Gastroesophageal sphincter (tissue), 3 donors: Measurements from ENCODE around the gene G6PC3.

Source experiments
- CTCF ChIP-seq, 4 experiments: fragments of 200-600 bp in 2 of 4; fragments of 450-650 bp in 2 of 4; sonication (generic) in 1 of 4; IDR thresholded peaks; one replicate each; pipeline ENCODE4 v1.5.1; 2017 to 2019; ENCODE audit warnings: antibody characterized with exemption in 4 of 4, mild to moderate bottlenecking in 2 of 4, moderate library complexity in 2 of 4
- POLR2AphosphoS5 ChIP-seq: sonication (generic); formaldehyde crosslinking; IDR thresholded peaks from one replicate; pipeline ENCODE4 v1.6.1; 2017; ENCODE audit warnings: antibody characterized with exemption

DNA sequence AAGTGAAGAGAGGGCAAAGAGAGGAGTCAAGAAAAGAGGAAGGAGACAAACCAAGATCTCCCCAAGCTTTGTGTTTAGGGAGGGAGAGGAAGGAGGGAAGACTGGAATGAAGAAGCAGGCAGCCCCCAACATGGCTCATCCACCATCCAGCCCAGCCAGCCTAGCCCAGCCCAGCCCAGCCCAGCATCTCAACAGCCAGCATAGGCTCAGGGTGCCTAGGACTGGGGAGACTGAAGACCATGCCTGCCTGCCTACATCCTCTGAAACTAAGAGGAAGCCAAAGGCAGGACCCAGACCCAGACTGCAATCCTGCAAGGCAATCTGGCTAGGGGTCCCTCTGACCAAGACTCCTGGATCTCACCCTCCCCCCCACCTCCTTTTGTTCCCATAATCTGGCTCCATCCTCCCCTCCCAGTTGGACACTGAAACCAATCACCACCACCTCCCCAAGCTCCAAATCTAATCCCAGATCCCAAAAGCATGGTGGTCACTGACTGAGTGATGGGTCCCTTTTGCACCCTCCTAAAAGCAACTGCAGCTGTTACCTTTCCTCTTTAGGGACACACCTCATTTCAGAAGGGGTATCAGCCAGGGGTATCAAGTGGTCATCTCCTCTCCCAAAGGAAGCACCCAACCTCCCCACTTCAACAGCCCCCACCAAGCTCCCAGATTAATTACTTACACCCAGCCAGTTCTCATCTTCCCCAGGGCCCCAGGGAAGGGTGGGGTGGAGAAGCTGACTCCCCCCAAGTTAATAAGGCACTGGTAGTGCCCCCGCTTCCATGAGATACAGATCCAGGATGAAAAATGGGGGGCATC lies 51.7 kb downstream of the G6PC3 start:
- TF ChIP-seq CTCF (IDR thresholded peaks at IDR 0.05) (no peak), POLR2AphosphoS5 (no peak)
